NCI-H82 treated with DMSO at 0.1 percent for 48 hours (cell line): ENCODE data around the gene LRIG1.

Experiments
- DNase-seq: peaks from one replicate; lab custom pipeline; 2025; ENCODE audit not compliant: unreplicated experiment; lab: John Stamatoyannopoulos, UW

LRIG1 gene

DNA sequence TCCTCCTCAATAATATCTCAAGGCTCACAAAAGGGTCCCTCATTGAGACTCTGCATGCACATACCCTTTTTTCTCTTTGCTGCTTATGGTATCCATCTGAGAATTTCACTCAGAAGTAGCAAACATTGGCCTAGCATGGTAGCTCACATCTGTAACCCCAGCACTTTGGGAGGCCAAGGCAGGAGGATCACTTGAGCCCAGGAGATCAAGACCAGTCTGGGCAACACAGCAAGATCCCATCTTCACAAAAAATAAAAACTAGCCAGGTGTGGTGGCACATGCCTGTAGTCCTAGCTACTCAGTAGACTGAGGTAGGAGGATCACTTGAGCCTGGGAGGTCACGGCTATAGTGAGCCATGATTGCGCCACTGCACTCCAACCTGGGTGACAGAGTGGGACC, 11.7 kb downstream of the LRIG1 start:
- no peak for DNase-seq

DNA sequence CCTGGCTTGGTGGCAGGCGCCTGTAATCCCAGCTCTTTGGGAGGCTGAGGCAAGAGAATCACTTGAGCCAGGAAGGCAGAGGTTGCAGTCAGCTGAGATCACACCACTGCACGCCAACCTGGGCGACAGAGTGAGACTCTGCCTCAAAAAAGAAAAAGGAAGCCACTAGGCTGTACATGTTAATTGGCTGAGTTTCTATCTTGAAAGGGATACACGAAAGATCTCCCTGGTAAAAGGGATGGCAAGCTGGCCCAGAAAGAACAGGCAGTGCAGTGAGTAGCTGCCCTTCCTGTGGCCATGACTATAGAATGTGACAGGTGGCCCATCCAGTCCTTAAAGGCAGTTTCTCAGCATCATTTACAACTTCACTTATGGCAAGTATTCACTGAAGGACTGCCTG, 12.3 kb downstream of the LRIG1 start:
- no peak for DNase-seq

DNA sequence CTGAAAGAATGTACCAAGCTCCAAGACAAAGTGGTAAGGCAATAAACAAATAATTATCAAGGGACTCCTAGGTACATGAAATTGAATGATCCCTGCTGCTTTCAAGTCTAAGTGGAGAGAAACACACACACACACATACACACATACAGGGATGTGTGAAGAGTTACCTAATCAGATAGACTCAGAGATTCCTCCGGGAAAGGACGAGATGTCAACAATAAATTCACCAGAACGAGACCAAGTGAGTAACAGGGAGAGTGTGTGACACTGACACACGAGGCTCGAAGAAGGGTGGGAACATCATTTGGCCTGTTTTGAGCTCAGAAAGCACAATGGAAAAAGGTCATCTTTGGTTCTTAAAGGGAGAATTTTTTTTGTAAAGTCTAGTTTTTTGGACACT, 13.4 kb downstream of the LRIG1 start:
- no peak for DNase-seq

DNA sequence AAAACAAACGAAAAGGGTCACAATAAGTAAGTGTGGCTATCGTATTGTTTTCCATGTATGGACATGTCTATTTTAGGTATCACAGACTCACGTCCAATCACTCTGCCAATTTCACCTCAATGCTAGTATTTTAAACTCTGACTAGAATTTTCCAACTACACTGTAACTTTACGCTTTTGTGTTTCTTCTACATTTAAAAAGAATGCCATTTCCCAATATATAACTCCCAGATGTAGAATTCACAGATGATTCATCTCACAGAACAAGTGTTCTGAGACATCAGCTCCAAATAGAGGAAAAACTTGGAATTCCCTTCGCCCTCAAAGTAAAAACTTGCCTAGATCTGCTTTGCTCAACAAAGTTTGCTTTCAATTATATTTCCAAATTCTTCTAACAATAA, 14.2 kb downstream of the LRIG1 start:
- DNase-seq: no peak

DNA sequence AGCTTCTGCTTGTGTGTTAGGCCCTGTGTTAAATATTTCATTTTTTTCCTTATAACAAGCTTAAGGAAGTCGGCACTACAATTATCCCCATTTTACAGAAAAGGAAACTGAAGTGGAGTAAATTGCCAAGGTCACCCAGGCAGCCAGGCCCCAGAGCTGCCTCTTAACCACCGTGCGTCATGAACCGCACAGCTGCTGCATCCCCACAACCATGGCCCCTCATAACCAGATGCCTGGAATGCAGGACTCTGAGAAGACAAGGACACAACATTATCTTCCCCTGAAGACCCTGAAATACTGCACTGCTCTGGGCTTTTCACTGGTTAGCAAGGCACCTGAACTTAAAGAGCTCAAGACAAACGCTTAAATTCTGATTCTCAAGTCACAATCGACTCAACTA, 14.6 kb downstream of the LRIG1 start:
- DNase-seq: no peak

DNA sequence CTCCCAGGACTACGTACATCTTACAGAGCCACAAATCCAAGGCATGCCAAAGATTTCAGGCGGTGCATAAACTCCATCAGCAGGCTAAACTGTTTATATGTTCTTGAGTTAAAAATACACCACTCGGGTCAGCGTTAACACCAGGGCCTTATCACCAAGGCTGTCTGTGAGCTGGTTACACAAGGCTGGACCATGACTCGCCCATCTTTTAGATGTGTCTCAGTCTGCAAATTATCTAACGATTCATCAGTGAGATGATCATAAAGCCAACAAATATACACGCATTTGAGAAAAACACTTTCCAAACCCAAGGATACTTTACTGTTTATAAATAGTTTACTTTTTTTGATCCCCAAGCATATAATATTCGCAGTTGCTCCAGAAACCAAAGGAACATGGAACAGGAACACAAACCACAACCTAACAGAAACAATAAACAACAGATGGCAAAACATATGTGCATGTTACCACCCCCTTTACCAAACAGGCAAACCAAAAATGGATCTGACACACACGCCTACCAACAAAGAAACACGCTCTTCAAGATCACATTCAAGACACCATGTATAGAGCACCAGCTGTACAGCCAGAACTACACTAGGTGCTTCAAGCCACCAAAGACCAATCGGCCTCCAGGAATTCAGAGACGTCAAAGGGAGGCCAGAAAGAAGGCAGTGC, 15.4 kb downstream of the LRIG1 start:
- peak; percentile 53 for DNase-seq

DNA sequence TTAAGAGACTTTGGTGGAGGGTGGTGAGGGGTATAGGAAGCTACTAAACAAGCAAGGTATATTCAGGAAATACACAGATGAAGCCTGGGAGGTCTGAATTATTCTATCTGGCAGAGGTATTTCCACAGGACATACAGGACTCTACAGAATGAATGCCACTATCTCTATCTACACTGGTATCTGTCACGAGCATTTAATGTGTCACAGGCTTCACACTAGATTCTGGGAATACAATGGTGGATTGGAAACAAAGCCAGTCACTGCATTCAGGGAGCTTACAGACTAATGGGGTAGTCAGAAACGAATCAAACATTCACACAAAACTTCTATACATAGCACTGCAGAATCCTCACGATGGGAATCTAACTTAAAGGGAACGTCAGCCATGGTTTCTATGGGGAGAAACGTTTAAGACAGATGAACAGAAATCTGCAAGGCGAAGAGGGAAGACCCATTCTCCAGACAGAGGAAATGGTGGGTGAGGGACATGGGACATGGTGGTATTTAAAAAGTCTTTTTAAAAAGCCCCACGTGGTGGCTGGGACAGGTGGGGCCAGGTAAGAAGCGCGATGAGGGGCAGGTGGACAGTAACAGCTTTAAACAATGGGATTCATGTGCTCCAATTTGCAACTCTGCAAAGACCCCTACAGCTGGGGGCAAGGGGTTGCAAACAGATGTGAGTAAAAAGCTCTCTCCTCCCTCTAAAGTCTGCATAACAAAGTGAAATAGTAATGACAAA, 16.5 kb downstream of the LRIG1 start:
- no peak for DNase-seq

DNA sequence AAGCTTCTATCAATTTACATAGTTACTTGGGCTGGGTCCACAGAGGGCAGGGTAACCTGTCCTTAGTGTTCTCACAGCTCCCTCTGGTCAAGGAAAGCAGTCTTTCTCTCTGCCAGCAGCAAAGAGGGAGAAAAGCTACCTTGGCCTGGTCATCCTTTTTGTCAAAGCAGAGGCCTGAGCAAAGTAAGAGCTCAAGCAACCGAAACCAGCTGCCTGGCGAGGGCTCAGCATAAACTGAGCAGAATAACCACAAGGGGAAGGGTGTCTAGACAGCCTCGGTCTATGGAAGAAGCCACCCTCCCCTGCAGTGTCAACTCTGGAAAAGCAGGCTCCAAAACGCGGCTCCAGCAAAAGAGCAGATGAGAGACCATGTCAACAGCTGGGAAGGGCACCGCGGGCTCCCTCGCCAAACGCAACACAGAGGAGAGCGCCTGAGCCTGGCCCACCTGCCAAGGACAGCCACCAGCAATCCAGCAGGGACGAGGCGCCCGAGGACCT, 17.4 kb downstream of the LRIG1 start:
- DNase-seq: no peak

DNA sequence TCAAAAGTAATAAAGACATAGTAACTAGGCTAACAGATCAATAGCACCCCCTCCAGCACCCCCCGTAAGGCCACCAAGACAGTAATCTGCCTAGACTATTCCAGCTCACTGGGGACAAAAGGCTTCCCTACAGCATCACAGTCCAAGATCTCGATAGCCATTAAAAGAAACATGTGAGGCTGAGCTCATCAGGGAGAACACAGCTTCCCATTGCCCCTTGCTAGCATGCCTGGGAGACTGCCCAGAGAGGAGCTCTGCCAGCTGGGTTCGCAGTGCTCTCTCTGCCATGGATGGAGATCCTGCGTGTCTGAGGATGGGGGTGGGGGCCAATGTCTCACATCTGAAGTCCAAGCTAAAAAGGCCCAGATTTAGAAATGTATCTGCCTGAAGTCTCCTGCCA, 17.8 kb downstream of the LRIG1 start:
- no peak for DNase-seq

DNA sequence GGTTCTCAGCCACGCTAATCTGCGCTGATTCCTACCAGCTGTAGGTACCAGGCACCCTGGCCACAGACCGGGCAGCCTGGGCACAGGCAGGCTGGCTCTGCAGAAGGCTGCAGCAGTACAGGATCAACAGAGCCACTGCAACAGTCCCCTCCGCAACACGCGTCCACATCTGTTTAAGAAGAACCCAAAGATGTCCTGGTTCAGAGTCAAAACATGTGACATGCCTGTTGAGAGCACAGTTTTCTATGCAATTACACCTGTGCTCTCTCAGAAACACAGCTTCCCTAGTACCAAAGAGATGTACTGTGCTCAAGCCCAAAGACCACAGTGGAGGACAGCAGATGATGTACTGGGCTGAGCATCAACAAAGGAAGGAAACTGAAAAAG, 18.8 kb downstream of the LRIG1 start:
- no peak for DNase-seq

DNA sequence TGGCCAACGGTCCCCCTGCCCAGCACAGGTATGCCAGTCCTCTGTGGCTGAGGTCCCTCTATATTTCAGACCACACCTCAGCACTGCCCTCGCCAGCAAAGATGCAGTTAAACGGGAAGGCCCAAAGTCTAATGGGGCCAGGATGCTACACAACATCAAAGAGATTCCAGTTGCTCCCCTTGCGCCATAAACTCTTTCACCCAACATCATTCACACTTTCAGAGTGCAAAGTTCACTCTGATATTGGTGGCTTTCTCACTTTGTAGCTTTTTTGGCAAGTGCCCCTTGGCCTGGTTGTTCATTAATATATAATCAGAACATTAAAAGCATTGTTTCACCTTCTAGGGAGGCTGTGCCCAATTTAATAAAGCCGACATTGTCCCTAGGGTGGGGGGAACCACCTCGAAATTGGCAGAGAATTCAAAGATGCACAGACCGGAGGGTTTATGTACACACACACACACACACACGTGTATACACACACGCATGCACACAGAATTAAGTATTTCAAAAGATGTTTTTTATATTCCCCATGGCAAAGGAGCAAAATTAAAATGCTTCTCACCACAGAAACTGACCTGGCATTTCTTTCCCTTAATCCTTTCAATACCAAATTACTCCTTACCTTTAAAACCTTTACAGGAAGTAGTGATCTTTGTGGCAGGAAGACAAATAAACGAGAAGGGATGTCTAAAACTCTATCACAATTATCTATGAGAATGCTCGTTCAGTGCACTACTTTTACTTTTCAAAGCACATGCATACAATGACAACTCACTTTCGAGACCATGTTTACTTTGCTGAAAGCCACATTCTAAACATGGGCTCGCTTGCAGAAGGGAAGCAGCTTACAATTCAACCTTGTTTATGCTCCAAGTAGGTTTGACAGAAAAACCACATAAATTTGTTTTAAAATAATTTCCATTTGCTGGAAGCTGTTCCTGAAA, 19.5 kb downstream of the LRIG1 start:
- DNase-seq: no peak

DNA sequence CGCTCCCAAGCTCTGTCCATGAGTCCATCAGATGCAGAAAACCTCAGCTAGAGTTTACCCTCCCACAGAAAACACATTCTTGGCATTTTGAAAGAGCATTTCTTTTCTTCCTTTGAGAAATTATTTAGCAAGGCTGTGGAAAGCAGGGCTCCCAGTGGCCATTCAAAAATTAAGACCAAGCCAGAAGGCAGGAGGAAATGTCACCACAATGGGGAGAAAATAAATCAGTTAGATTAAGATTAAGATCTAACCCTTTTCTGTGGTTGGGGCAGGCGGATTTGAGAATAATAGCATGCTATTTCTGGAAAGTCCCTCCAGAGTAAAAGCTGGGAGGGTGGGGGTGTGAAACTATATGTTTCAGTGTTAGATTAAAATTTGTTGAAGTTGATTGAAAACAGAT, 20.2 kb downstream of the LRIG1 start:
- DNase-seq: no peak

DNA sequence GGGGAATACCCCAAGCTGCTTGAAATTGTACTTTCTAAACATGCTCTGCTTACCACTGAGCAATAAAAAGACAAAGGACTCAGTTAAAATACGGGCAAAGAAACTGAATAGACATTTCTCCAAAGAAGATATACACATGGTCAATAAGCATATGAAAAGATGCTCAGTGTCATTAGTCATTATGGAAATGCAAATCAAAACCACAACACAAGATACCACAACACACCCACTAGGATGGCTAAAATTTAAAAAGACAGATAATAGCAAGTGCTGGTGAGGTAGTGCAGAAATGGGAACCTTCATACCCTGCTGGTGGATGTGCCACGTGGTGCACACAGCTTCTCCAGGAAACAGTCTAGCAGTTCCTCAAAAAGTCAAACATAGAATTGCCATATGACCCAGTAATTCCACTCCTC, 21.3 kb downstream of the LRIG1 start:
- no peak for DNase-seq

DNA sequence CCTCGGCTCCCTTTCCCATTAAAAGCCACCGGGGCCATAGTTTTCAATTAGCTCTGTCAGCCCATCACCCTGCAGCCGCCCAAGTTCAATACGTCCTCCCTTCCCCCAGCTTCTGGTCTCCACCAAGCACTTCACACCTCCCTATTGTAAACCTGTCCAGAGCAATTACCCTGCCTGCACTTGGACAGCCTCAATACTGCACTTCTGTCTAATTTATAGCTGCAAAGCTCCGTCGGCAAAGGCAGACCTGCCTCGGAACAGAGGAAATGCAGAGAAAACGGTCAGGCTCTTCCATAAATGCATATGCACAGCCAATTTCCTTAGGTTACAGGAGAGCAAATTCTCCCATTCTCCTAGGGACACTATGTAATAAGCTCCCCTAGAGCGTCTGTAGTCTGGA, 21.9 kb downstream of the LRIG1 start:
- DNase-seq: no peak

DNA sequence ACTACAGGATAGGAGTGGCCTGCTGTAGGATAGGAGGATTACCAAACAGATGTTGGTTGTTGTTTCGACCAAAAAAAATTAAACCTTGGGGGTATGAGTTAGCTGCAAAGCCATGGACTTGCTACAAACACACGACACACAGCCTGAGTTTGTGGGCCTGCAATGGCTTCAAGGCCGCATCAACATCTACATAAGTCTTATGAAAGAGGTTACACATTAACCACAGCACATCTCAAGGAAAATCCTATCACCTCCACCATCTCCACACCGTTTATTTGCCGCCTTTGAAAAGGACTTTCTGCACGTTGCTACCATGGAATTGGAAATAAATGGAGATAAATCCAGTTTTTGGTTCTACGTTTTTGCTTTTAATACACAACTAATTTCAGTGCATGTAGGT, 23.0 kb downstream of the LRIG1 start:
- no peak for DNase-seq

DNA sequence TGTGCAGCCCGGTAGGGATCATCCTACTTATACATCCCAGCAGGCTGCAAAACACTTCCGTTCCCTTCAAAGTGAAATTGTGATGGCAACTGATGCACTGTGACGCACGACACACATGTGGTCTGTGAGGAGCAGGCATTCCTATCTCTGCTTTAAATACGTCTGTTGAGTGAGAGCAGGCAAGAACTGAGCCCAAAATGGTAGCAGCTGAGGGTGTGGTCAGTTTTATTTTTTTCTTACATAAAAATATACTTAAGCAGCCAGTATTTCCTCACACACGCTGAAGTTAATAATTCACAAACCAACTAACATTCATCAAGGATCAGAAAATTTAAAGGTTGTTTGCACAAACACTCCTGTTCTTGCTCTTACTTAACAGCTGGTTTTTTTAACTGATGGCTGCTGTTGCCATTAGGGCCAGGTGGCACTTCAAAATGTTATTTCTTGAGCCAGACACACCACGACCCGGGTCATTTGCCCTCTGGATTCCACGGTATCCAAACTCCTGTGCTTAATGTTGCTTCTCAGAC, 23.9 kb downstream of the LRIG1 start:
- DNase-seq: no peak

DNA sequence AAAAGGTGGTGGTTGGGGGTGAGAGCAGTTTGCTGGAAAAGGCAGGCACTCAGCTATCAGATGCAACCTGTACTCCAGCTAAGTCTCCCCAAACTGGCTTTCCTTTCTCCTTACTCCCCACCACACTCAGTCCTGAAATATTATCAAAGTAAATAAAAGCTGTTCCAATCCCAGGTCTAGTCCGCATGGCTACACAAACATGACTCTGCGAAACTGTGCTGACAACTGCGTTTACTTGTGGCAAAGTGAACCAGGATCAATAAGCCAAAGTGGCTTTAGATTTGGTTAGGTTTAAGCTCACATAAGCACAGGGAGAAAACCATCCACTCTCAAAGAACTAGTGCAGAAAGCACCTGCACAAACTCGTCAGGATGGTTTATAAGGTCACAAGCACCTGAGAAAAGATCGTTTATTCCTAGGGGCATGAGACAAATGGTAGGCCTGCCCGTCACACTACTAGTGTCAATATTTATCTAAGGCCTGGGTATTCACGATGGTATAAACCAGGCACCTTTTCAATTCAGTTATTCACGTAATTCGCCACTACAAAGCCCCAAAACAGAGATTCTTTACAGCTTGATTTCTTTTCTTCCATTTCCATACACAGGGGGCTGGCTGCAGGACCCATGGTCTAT, 25.3 kb downstream of the LRIG1 start:
- no peak for DNase-seq

DNA sequence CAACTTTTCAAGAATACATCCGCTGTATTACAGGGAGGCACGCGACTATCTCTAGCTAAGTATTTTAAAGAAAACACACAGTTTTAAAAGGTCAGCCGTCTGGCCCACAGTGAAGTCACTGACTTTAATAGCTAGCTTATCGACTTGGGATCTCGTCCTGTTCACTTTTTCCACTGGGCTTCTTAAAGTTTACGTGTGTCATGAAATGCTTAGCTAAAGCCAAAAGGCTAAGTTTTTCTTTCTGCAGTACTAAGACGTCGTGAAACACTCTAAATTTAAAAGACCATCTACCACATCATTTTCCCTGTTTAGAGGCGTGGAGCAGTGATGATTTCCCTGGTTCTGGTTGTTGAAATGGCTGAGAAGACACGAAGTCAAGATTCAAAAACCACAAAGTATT, 27.1 kb downstream of the LRIG1 start:
- DNase-seq: no peak

DNA sequence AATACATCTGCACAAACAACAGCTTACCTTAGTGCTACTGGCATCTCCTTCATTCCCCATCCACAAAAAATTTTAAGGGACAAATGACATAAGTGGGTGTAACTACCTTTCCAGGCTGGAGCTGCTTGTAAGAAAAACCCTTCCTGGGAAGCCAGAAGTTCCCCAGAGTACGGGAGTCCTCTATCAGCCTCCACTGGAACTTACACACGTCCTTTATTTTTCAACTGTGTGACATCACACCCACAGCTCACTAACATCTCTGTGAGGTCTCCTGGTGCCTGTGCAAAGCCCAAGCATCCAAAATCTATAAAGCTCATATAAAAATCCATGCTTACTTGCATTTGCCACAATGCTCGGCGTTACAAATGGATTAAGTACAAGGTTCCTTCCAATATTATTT, 27.6 kb downstream of the LRIG1 start:
- DNase-seq: no peak

DNA sequence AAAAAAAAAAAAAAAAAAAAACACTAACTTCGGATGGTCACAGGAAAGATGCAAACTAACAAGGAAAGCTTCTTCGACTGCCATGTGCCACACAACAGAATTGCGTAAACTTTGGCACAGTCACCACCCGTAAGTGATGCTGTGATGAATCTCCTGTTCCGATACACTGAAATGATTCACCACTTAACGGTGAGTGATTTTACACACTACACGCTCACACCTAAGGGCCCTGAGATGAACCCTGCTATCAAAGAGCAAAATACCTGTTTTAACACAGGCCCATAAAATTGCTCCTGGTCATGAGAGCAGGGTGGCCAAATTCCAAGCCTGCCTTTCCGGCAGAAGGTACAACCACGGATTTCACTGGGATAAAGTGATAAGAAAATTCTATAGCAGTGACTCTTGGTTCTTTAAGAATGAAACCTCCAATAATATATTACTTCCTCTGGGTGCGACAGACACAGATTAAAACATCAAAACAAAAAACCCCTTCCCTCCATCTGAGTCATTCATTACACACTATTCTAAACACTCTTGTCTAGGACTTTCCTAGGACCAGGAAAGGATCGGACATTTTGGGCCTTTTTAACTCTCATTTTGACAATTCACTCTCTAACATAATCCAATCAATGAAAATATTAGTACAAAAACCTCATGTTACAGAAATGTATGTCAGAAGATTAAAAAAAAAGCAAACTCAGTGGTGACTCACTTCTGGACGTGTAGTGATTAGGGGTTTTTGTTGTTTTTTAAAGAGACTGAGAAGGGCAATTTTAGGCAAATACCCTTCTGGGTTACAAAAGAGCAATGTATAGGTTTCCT, 28.3 kb downstream of the LRIG1 start:
- DNase-seq: no peak
